Posterior cingulate gyrus (tissue), 11 donors: ENCODE measurements around the gene RAB5B.

Experiments
- DNase-seq, 10 donors: peaks; one replicate each; pipeline versions ENCODE4 v3.0.0 to v3.0.0-alpha.2; 2020 to 2021; ENCODE audit warnings: mixed read lengths in 3 of 10
- intact Hi-C: fragments of 100-400 bp; cut with DNase I; formaldehyde crosslinking; loops from one replicate; pipeline ENCODE4 v1.15.1; 2023

Gene RAB5B

DNA sequence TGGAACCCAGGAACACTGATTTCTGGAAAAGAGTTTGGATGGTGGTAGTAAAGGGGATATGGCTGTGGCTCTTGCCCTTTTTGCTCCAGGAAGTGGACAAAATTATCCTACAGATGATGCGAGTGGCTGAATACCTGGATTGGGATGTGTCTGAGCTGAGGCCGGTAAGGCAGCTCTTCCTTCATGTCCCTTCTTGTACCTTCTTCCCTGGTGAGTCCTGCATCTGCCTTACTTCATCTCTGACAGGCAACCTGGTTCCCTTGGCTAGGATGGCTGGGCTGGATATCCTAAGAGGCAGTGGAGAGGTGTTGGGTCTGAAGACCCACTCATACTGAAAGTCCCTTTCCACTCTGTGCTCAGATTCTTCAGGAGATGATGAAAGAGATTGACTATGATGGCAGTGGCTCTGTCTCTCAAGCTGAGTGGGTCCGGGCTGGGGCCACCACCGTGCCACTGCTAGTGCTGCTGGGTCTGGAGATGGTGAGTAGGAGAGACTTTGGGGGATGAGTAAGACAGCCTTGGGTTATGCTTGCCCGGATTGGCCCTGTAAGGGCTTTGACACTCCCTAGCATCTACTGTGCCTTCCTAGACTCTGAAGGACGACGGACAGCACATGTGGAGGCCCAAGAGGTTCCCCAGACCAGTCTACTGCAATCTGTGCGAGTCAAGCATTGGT, 34.9 kb upstream of the RAB5B start:
- intact Hi-C loops = no loop called here

DNA sequence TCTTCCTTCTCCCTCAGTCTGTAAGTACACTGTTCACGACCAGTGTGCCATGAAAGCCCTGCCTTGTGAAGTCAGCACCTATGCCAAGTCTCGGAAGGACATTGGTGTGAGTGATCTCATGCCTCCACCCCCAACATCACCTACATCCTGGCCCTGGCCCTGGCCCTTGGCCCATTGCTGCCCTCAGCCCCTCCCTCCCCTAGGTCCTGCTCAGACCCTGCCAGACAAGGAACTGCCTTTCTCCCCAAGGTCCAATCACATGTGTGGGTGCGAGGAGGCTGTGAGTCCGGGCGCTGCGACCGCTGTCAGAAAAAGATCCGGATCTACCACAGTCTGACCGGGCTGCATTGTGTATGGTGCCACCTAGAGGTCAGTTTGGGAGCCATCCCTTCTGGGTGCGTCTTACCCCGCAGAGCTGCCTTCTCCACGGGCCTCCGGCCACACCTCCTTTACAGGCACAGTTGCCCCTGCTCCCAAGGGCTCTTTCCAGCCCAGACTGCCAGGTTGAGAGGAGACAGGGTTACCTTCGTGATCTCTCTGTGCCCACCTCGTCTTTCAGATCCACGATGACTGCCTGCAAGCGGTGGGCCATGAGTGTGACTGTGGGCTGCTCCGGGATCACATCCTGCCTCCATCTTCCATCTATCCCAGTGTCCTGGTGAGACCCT, 33.7 kb upstream of the RAB5B start:
- intact Hi-C loops = loop anchor here (1.0 to 5.0 kb wide), 2 partner anchors 123 to 202 kb away; partner anchors contain the start of genes ORMDL2 and SARNP
- peak; percentile 66 to 96 (median 86) for DNase-seq

More for the DNA sequence above, 34.9 kb upstream of the RAB5B start:
- DNase-seq = peak in 1 of 10 donors; percentile 29

DNA sequence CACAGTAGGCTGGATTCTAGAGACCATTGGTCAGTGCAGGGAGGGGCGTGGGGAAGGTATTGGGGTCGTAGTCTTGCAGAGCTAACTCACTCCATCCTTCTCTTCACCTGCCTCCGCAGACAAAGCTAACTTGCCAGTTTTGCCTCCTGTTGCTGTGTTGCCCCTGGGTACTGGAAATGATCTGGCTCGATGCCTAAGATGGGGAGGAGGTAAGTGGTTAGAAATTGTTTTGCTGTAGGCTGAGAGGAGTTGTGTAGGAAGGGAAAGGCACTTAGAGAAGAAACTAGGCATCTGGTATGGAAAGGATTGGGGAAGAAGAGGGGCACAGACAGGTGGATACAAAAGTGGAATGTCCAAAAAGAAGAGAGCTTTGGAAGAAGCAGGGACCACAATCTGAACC, 31.8 kb upstream of the RAB5B start:
- DNase-seq = peak in 1 of 10 donors; percentile 43
- intact Hi-C loops = loop anchor here (5.0 kb wide), 1 partner anchor 125 kb away; the partner anchor contains the start of genes ORMDL2 and SARNP

DNA sequence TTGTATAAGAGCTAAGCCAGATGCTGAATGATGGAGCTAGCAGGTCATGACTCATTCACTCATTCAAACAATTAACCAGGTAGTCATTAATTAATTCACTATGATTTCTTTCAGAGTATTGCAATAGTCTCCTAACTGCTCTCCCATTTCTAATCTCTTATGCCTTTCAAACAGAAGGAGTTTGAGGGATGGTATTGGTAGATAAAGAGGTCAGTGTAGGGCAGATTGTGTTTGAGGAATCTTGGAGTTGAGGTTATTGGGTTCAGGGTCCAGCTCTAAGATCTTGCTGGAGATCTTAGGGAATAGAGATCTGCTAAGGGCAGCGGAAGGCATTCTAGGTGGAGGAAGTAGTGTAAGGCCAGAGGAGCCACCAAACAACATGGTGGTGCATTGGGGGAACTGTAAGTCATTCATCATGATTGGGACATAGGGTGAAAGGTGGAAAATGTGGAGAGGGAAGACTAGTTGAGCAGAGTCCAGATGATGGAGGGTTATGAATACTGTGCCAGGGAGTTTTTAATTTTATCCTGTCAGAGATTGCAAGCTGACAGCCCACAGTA, 31.2 kb upstream of the RAB5B start:
- DNase-seq = no peak
- intact Hi-C loops = loop anchor here (5.0 kb wide), 1 partner anchor 125 kb away; the partner anchor contains the start of genes ORMDL2 and SARNP

DNA sequence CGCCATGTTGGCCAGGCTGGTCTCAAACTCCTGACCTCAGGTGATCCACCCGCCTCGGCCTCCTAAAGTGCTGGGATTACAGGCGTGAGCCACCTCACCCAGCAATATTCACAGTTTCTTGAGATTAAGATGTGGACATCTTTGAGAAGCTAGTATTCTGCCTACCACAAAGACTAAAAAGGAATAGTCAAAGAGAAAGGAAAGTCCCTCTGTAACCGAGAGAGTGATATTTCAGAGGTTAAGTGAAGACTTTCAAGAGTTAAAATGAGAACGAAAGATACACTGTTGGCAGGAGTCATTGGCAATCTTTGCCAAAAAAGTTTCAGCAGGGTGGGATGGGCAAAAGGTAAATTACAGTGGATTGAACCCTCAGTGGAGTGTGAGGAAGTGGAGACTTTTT, 27.3 kb upstream of the RAB5B start:
- intact Hi-C loops = no loop called here
- DNase-seq = no peak

DNA sequence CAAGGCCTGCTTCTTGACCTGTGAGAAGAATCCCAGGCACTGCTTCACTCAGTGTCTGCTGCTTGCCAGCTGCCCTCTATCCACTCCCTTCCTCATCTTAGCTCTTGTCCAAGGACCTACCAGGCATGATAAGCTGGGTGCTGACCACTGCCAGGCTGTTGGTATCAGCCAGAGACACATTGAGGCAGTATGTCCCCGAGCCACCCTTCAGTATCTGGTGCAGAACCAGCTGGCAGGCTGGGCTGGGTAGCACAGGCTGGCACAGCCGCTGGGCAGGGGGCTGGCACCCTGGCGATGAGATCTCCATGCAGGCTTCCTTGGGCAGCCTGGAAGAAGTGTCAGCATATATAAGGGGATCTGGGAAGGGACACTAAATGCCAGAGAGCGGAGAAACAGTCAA, 18.5 kb upstream of the RAB5B start:
- intact Hi-C loops = no loop called here
- peak in 1 of 10 donors; percentile 71 for DNase-seq

DNA sequence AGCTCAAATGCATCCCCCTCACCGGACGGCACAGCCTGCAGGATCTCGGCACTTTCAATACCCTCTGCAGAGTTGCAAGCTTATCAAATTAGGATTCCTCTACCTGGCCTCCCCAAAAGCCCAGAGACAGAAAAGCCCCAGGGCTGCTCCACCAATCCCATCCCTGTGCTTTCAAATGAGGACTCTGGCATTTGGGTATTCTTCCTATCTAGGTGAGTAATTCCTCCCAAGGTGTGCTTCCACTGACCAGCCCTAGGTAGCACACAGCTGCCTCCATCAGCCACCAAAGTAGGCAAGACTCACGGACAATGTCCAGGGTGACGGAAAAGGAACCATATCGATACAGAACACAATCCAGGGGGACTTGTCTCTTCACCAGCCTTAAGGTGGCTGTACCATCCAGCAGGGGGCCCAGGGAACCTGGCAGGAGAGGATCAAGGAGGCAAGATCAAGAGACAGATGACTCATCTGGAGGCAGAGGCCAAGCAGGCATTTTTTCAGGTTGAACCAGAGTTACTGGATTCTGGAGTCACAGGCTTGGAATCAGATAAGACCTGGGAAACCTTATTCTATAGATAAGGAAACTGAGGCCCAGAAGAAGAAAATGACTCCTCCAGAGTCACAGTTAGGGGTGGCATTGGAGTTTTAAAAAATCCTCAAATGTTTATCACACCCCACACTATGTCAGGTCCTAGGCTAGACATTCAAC, 17.9 kb upstream of the RAB5B start:
- intact Hi-C loops = no loop called here
- peak in 1 of 10 donors; percentile 37 for DNase-seq

DNA sequence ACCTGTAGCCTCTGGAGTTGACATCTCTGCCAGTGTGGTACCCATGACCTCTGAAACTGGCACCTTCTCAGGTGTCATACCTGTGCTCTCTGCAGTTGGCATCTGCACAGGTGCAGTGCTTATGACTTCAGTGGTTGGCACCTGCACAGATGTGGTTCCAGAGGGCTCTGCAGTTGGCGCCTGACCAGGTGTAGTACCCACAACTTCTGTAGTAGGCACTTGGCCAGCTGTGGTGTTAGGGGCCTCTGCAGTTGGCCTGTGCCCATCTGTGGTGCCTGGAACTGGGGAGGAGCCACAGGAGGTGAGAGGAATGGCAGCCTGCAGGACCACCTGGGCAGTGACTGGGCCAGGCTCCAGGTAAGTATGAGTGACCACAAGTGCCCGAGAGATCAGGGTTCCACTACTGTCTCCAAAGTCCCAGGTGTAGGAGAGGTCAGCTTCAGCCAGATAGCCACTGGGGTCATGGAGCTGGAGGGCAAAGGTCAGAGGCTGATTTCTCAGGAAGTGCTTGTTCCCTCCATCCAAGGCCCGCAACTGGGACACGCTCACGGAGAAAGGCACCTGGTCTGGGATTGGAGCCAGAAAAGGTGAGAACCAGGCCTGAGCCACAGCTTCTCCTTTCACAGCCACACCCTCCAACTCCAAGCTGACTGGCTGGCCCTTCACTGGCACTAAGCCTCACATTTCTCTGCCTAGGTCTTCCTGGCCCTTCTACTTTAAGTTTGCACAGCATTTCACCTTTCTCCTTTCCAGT, 16.6 kb upstream of the RAB5B start:
- peak in 1 of 10 donors; percentile 44 for DNase-seq

DNA sequence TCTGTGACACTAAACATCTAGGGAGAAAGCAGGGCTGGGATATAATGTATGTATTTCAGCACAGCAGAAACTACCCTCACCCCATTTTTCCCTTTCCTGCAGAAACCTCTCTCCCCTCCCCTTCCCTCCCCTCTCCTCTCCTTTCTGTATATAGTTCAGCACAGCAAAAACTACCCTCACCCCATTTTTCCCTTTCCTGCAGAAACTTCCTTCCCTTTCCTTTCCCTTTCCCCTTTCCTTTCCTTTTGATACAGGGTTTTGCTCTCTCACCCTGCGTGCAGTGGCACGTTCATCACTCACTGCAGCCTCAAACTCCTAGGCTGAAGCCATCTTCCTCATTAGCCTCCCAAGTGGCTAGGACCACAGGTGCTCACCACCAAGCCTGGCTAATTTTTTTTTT, 10.1 kb upstream of the RAB5B start:
- intact Hi-C loops = no loop called here
- no peak for DNase-seq

More for the DNA sequence above, 16.6 kb upstream of the RAB5B start:
- intact Hi-C loops = no loop called here

DNA sequence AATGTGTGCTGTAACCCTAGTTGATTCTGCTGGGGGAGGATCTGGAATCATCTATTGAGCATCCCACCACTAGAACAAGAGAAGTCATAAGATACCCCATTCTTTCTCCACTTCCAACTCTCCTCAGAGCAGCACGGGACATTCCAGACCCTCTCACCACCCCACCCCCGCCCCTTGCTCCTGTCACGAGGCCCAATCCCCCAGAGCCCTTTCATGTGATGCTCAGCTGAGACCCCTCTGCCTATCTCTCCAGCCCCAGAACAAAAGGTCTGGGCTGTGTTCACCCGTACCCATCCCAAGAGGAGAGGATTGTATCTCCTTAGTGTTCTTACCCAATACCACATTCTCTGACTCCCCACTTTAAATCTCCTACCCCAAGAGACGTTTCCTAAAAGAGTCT, 8.6 kb upstream of the RAB5B start:
- intact Hi-C loops = no loop called here
- no peak for DNase-seq

DNA sequence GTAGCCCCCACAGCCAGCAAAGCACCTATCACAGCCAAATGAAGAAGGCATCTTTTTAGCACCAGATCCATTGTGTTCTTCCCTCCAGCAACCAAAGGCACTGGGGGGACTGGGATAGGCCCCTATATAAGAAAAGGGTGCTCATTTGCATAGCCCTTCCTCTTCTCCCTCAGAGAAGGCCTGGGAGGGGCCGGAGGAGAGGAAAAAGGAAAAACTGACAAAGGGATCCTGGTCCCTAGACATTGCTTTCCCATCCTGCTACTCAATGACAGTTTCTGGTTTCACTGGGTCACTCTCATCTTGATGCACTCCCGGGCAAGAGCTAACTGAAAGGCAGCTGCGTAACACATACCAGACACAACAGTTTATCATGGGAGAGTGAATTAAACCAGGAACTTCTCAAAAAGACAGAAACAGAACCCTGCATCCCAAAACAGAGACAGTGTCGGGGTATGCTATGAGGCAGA, 7.9 kb upstream of the RAB5B start, which contains the start of gene PMEL:
PMEL (minus strand) TSS at position 102 of the 467 bp plus-strand sequence; CDS start at position 71, 31 bp downstream.
- DNase-seq = no peak
- intact Hi-C loops = no loop called here

DNA sequence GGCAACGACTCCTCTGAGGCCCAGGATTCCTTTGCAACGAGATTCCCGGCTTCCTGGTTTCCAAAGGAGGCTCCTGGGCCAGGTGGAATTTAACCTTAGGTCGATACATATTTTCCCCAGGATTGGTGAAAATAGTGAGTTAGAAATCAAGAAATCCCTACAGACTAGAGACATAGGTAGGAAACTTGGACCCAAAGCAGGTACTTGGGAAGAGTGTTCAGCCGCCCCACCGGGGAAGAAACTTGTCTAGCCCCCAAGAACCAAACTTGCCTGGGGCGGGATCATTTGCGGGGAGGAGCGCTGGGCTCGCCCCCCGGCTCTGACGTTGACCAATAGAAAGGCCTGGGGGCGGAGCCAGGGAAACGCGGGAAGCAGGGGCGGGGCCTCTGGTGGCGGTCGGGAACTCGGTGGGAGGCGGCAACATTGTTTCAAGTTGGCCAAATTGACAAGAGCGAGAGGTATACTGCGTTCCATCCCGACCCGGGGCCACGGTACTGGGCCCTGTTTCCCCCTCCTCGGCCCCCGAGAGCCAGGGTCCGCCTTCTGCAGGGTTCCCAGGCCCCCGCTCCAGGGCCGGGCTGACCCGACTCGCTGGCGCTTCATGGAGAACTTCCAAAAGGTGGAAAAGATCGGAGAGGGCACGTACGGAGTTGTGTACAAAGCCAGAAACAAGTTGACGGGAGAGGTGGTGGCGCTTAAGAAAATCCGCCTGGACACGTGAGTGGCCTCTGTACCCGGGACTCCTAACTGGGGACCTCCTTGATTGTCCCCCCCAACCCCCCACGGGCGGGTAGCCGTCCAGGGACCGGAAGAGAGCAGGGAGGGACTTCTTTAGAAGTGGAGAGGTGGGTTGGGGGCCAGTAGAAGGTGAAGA, 7.2 kb upstream of the RAB5B start, which contains the start of gene CDK2:
CDK2 (plus strand) TSS at position 423 of the 874 bp plus-strand sequence; CDS start at position 602, 179 bp downstream.
- peak; percentile 61 to 97 (median 85) for DNase-seq
- intact Hi-C loops = no loop called here

DNA sequence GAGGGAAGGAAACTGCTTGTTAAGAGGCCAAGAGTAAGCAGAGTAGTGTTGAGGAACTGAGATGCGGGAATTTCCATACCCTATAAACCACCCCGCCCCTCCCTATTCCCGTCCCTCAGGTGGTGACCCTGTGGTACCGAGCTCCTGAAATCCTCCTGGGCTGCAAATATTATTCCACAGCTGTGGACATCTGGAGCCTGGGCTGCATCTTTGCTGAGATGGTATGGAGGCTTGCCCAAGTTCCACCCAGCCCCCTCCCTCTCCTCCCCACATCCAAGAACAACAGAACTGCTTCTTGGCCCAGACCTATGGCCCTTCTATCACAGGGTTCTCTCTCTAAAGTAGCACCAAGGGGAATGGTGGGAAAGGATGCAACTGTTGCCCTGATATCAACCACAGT, 4.5 kb upstream of the RAB5B start:
- DNase-seq = peak in 1 of 10 donors; percentile 2
- intact Hi-C loops = no loop called here

DNA sequence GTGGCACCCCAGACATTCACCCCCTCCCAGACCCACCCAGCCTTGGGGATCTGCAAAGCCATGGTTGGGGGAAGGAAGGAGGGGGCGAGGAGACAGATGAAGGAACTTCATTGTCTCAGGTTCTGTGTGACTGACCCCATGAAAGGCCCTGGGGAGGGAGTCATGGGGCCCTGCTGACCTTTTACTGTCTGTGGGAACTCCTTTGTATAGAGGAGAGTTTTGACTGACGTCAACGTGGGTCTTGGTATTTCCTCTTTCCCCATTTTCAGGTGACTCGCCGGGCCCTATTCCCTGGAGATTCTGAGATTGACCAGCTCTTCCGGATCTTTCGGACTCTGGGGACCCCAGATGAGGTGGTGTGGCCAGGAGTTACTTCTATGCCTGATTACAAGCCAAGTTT, 3.1 kb upstream of the RAB5B start:
- no peak for DNase-seq
- intact Hi-C loops = no loop called here

DNA sequence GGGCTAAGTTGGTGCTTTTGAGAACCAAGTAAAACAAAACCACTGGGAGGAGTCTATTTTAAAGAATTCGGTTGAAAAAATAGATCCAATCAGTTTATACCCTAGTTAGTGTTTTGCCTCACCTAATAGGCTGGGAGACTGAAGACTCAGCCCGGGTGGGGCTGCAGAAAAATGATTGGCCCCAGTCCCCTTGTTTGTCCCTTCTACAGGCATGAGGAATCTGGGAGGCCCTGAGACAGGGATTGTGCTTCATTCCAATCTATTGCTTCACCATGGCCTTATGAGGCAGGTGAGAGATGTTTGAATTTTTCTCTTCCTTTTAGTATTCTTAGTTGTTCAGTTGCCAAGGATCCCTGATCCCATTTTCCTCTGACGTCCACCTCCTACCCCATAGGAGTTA, 1.8 kb upstream of the RAB5B start:
- DNase-seq = peak in 1 of 10 donors; percentile 6
- intact Hi-C loops = no loop called here

DNA sequence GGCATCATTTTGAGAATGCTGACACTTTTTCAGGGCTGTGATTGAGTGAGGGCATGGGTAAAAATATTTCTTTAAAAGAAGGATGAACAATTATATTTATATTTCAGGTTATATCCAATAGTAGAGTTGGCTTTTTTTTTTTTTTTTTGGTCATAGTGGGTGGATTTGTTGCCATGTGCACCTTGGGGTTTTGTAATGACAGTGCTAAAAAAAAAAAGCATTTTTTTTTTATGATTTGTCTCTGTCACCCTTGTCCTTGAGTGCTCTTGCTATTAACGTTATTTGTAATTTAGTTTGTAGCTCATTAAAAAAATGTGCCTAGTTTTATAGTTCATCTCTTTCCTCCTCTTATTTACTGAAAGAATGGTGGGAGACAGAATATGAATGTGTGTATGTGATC, 1.4 kb upstream of the RAB5B start:
- no peak for DNase-seq
- intact Hi-C loops = no loop called here

DNA sequence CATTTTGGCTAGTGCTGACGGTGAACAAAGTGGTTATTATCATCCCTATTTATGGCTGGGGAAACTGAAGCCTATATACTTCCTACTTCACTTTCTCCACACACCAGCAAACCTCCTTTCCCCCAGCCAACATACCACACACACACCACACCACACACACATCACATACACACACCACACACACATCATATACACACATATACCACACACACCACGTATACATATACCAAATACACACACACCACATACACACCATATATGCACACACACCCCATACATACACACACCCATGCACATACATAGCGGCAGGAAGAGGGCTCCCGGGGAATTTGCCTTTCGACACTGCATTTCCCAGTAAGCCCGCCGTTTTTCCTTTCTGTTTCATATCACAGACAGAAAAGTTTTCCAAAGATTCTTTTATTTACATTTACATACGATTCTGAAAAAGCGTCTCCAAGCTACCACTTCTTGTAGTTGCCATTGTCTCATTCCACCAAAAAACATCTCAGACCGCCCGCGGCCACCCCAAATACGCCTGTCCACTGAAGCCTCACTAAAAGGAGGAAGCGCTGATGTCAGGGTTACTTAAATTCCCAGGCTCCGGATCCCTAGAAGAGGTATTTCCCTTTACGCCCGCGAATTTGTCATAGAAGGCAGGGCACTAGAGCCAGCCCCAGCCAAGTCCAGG, 823 bp upstream of the RAB5B start:
- DNase-seq = peak in 1 of 10 donors; percentile 11
- intact Hi-C loops = no loop called here

DNA sequence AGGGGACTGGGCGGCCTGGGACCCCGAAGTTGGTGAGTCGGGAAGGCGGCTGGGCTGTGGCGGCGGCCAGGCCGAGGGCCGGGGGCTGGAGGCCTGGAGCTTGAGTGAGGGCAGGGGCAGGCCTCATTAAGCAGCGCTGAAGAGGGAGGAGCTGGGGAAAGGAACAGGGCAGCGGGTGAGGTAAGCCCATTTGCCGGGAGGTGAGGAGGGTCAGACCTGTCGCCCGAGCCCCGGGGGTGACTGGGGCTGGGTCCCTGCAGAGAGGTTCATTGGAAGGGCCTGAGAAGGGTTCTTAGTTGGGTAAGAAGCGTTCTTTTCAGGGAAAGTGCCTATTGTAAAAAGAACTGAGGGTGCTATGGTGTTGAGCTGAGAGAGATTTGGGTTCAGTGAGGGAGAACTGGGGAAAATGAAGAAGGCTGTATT, 441 bp downstream of the RAB5B start:
- intact Hi-C loops = loop anchor here (2.0 kb wide), 1 partner anchor 44 kb away; the partner anchor contains the start of gene DGKA
- peak in 1 of 10 donors; percentile 8 for DNase-seq
